ENCODE data around the gene AP1B1. TPM values are rescaled to one million over a fixed set of nuclear protein-coding genes. Genes with fewer than 3 reads are reported as not detected.
A peak's percentile ranks its signal among the peaks of the same experiment; 100 is the strongest.

The AP1B1 gene
- total RNA-seq, 1 donor: 40.5 TPM

GRCh38 chr22:29310863-29311339, 77.5 kb downstream of the AP1B1 start:
- Histone ChIP-seq H3K4me1 (ENCODE audit: insufficient read depth, low read length) (peaks cover 42% of the 10 kb centered on the region), H3K27me3 (ENCODE audit: insufficient read depth, low read length) (peaks cover 29% of the 10 kb centered on the region), H3K4me3 (ENCODE audit: low read length) (no peak overlapping the region), H3K9me3 (ENCODE audit: low read depth, low read length) (no peaks in the 10 kb centered on the region)

- Histone ChIP-seq H3K9me3 (ENCODE audit: low read depth, low read length) (no peaks in the 10 kb centered on the region), H3K4me1 (ENCODE audit: insufficient read depth, low read length) (peaks cover 42% of the 10 kb centered on the region), H3K27me3 (ENCODE audit: insufficient read depth, low read length) (peaks cover 34% of the 10 kb centered on the region), H3K4me3 (ENCODE audit: low read length) (no peak overlapping the region)
Measured at GRCh38 chr22:29310065-29310862, 78.1 kb downstream of the AP1B1 start.

- H3K9me3 ChIP-seq (ENCODE audit: low read depth, low read length): no peaks in the 10 kb centered on the region
- peaks cover 37% of the 10 kb centered on the region for H3K4me1 ChIP-seq (ENCODE audit: insufficient read depth, low read length)
- H3K27me3 ChIP-seq (ENCODE audit: insufficient read depth, low read length): peaks cover 31% of the 10 kb centered on the region
- no peak overlapping the region for H3K4me3 ChIP-seq (ENCODE audit: low read length)
Measured at GRCh38 chr22:29309332-29310064, 78.9 kb downstream of the AP1B1 start.

- Histone ChIP-seq H3K4me1 (ENCODE audit: insufficient read depth, low read length) (peaks cover 31% of the 10 kb centered on the region), H3K9me3 (ENCODE audit: low read depth, low read length) (no peaks in the 10 kb centered on the region), H3K4me3 (ENCODE audit: low read length) (no peak overlapping the region), H3K27me3 (ENCODE audit: insufficient read depth, low read length) (peaks cover 24% of the 10 kb centered on the region)
Measured at GRCh38 chr22:29308791-29309262, 79.5 kb downstream of the AP1B1 start.

- no peak overlapping the region for H3K4me3 ChIP-seq (ENCODE audit: low read length)
- no peaks in the 10 kb centered on the region for H3K9me3 ChIP-seq (ENCODE audit: low read depth, low read length)
- peaks cover 18% of the 10 kb centered on the region for H3K27me3 ChIP-seq (ENCODE audit: insufficient read depth, low read length)
- H3K4me1 ChIP-seq (ENCODE audit: insufficient read depth, low read length): peaks cover 32% of the 10 kb centered on the region
Measured at GRCh38 chr22:29308148-29308790, 80.1 kb downstream of the AP1B1 start.

- Histone ChIP-seq H3K9me3 (ENCODE audit: low read depth, low read length) (no peaks in the 10 kb centered on the region), H3K4me3 (ENCODE audit: low read length) (no peak overlapping the region), H3K27me3 (ENCODE audit: insufficient read depth, low read length) (peaks cover 12% of the 10 kb centered on the region), H3K4me1 (ENCODE audit: insufficient read depth, low read length) (peaks cover 37% of the 10 kb centered on the region)
Measured at GRCh38 chr22:29307596-29308147, 80.7 kb downstream of the AP1B1 start.

- Histone ChIP-seq H3K4me1 (ENCODE audit: insufficient read depth, low read length) (peaks cover 37% of the 10 kb centered on the region), H3K4me3 (ENCODE audit: low read length) (peak overlapping the region; percentile 45), H3K9me3 (ENCODE audit: low read depth, low read length) (no peaks in the 10 kb centered on the region), H3K27me3 (ENCODE audit: insufficient read depth, low read length) (peaks cover 12% of the 10 kb centered on the region)
Measured at GRCh38 chr22:29306835-29307595, 81.4 kb downstream of the AP1B1 start.

- peak within 1 kb of the TSS; percentile 45 for H3K4me3 ChIP-seq (ENCODE audit: low read length)
- H3K9me3 ChIP-seq (ENCODE audit: low read depth, low read length): no peaks in the 10 kb centered on the region
- peaks cover 12% of the 10 kb centered on the region for H3K27me3 ChIP-seq (ENCODE audit: insufficient read depth, low read length)
- H3K4me1 ChIP-seq (ENCODE audit: insufficient read depth, low read length): peaks cover 37% of the 10 kb centered on the region
Measured at GRCh38 chr22:29306175-29306834, 82.1 kb downstream of the AP1B1 start, which contains the start of gene GAS2L1. TSS of gene GAS2L1 (plus strand) at chr22:29306650. CDS start at chr22:29308106, 1,456 bp downstream.

GRCh38 chr22:29305836-29306174, 82.6 kb downstream of the AP1B1 start:
- Histone ChIP-seq H3K4me3 (ENCODE audit: low read length) (no peak overlapping the region), H3K27me3 (ENCODE audit: insufficient read depth, low read length) (peaks cover 12% of the 10 kb centered on the region), H3K9me3 (ENCODE audit: low read depth, low read length) (no peaks in the 10 kb centered on the region), H3K4me1 (ENCODE audit: insufficient read depth, low read length) (peaks cover 34% of the 10 kb centered on the region)

- Histone ChIP-seq H3K4me3 (ENCODE audit: low read length) (no peak overlapping the region), H3K27me3 (ENCODE audit: insufficient read depth, low read length) (peaks cover 12% of the 10 kb centered on the region), H3K9me3 (ENCODE audit: low read depth, low read length) (no peaks in the 10 kb centered on the region), H3K4me1 (ENCODE audit: insufficient read depth, low read length) (peaks cover 25% of the 10 kb centered on the region)
Measured at GRCh38 chr22:29302681-29303465, 85.5 kb downstream of the AP1B1 start.

GRCh38 chr22:29302402-29302680, 86.0 kb downstream of the AP1B1 start:
- no peaks in the 10 kb centered on the region for H3K9me3 ChIP-seq (ENCODE audit: low read depth, low read length)
- peaks cover 10% of the 10 kb centered on the region for H3K27me3 ChIP-seq (ENCODE audit: insufficient read depth, low read length)
- H3K4me3 ChIP-seq (ENCODE audit: low read length): no peak overlapping the region
- H3K4me1 ChIP-seq (ENCODE audit: insufficient read depth, low read length): peaks cover 20% of the 10 kb centered on the region

GRCh38 chr22:29301716-29302401, 86.5 kb downstream of the AP1B1 start:
- peaks cover 9% of the 10 kb centered on the region for H3K27me3 ChIP-seq (ENCODE audit: insufficient read depth, low read length)
- H3K4me1 ChIP-seq (ENCODE audit: insufficient read depth, low read length): peaks cover 18% of the 10 kb centered on the region

More at GRCh38 chr22:29301716-29302401, 86.5 kb downstream of the AP1B1 start:
- Histone ChIP-seq H3K9me3 (ENCODE audit: low read depth, low read length) (no peaks in the 10 kb centered on the region), H3K4me3 (ENCODE audit: low read length) (no peak overlapping the region)

Measured in mononuclear cell (primary cell).